ENCODE measurements around the gene TMIE. TPM values are rescaled to one million over a fixed set of nuclear protein-coding genes. Genes with fewer than 3 reads are reported as not detected.

Gene TMIE
- total and polyA plus RNA-seq, 9 of the 15 experiments (the other 6 are each of a cell fraction or from before 2014, with no cell fraction given) = not detected

- TF ChIP-seq, protein P1, sequence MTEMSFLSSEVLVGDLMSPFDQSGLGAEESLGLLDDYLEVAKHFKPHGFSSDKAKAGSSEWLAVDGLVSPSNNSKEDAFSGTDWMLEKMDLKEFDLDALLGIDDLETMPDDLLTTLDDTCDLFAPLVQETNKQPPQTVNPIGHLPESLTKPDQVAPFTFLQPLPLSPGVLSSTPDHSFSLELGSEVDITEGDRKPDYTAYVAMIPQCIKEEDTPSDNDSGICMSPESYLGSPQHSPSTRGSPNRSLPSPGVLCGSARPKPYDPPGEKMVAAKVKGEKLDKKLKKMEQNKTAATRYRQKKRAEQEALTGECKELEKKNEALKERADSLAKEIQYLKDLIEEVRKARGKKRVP (CRISPR knock-in tag; IDR thresholded peaks at IDR 0.05) = no peak
- TF ChIP-seq, protein P2, sequence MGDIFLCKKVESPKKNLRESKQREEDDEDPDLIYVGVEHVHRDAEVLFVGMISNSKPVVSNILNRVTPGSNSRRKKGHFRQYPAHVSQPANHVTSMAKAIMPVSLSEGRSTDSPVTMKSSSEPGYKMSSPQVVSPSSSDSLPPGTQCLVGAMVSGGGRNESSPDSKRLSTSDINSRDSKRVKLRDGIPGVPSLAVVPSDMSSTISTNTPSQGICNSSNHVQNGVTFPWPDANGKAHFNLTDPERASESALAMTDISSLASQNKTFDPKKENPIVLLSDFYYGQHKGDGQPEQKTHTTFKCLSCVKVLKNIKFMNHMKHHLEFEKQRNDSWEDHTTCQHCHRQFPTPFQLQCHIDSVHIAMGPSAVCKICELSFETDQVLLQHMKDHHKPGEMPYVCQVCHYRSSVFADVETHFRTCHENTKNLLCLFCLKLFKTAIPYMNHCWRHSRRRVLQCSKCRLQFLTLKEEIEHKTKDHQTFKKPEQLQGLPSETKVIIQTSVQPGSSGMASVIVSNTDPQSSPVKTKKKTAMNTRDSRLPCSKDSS (IDR thresholded peaks at IDR 0.05; ENCODE audit: low read depth, partially characterized antibody) = no peak
- TF ChIP-seq ZFP30 (CRISPR knock-in tag; IDR thresholded peaks at IDR 0.05; ENCODE audit: borderline replicate concordance) (no peak), MYBL2 (IDR thresholded peaks at IDR 0.05; ENCODE audit: low read depth) (no peak), MYBL2 (CRISPR knock-in tag; IDR thresholded peaks at IDR 0.05; ENCODE audit: borderline replicate concordance) (no peak), ZNF766 (CRISPR knock-in tag; conservative IDR thresholded peaks at IDR 0.05) (no peak), SMARCB1 (IDR thresholded peaks at IDR 0.05; ENCODE audit: insufficient read length, low read depth) (no peak), NR2C2 (CRISPR knock-in tag; IDR thresholded peaks at IDR 0.05) (no peak), NR2C2 (tag; IDR thresholded peaks at IDR 0.05) (0 out of 2 replicates have a peak, but pooled peaks have one; percentile 23), CHD2 (IDR thresholded peaks at IDR 0.05; ENCODE audit: low read depth, low read length) (no peak), ZNF175 (CRISPR knock-in tag; IDR thresholded peaks at IDR 0.05; ENCODE audit: low read depth) (no peak), NRF1 (conservative IDR thresholded peaks at IDR 0.05 in 1 of 2, IDR thresholded peaks at IDR 0.05 in 1 of 2) (0 out of 4 replicates have a peak, but pooled peaks of 1 of the 2 experiments have one; percentile 12)
- TF ChIP-seq, protein P3, sequence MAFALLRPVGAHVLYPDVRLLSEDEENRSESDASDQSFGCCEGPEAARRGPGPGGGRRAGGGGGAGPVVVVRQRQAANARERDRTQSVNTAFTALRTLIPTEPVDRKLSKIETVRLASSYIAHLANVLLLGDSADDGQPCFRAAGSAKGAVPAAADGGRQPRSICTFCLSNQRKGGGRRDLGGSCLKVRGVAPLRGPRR (CRISPR knock-in tag; IDR thresholded peaks at IDR 0.05) = no peak
- TF ChIP-seq, protein P4, sequence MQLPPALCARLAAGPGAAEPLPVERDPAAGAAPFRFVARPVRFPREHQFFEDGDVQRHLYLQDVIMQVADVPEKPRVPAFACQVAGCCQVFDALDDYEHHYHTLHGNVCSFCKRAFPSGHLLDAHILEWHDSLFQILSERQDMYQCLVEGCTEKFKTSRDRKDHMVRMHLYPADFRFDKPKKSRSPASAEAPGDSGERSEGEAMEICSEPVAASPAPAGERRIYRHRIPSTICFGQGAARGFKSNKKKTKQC (CRISPR knock-in tag; IDR thresholded peaks at IDR 0.05) = 0 out of 2 replicates have a peak, but pooled peaks have one; percentile 29
- TF ChIP-seq, protein P5, sequence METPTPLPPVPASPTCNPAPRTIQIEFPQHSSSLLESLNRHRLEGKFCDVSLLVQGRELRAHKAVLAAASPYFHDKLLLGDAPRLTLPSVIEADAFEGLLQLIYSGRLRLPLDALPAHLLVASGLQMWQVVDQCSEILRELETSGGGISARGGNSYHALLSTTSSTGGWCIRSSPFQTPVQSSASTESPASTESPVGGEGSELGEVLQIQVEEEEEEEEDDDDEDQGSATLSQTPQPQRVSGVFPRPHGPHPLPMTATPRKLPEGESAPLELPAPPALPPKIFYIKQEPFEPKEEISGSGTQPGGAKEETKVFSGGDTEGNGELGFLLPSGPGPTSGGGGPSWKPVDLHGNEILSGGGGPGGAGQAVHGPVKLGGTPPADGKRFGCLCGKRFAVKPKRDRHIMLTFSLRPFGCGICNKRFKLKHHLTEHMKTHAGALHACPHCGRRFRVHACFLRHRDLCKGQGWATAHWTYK (CRISPR knock-in tag; IDR thresholded peaks at IDR 0.05) = no peak
These were observed 1.3 kb upstream of the TMIE start (continued) for GRCh38 chr3:46699676-46700523.

Measured in K562 (cell line).